DMS114 treated with DMSO at 0.1 percent for 48 hours (cell line): ENCODE data around the gene PCDHB11.
"Not testable (repeated sequence)": the region's sequence is repeated elsewhere in the genome, so short reads cannot be mapped to it uniquely, and the experiment has no call there.

Experiments
- DNase-seq: peaks from one replicate; lab custom pipeline; 2025; ENCODE audit not compliant: unreplicated experiment; lab: John Stamatoyannopoulos, UW

PCDHB11 gene

GRCh38 chr5:141236516-141237313 is 37.3 kb downstream of the PCDHB11 start:
- no peak for DNase-seq

DNA sequence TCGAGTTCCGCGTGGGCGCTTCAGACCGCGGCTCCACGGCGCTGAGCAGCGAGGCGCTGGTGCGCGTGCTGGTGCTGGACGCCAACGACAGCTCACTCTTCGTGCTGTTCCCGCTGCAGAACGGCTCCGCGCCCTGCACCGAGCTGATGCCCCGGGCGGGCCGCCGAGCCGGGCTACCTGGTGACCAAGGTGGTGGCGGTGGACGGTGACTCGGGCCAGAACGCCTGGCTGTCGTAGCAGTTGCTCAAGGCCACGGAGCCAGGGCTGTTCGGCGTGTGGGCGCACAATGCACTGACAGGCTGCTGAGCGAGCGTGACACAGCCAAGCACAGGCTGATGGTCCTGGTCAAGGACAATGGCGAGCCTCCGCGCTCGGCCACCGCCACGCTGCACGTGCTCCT is 42.1 kb downstream of the PCDHB11 start:
- DNase-seq = no peak

DNA sequence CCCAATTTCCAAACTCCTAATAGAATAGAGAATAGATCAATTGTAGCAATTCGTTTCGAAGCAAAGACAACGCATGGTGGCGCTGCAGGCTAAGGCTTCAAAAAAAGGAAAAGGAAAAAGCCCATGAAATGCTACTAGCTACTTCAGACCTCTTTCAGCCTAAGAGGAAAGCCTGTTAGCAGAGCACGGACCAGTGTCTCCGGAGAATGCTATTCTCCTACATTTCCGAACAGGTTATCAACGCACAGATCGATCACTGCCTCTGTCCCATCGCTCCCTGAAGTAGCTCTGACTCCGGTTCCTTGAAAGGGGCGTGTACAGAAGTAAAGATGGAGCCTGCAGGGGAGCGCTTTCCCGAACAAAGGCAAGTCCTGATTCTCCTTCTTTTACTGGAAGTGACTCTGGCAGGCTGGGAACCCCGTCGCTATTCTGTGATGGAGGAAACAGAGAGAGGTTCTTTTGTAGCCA is 45.9 kb downstream of the PCDHB11 start, which contains the start of gene PCDHB15:
TSS of gene PCDHB15 (plus strand) at position 146 of the 468 bp plus-strand sequence. CDS start at position 330, 184 bp downstream.
- DNase-seq = no peak

GRCh38 chr5:141246971-141247370 is 47.5 kb downstream of the PCDHB11 start:
- DNase-seq = not testable (repeated sequence)

DNA sequence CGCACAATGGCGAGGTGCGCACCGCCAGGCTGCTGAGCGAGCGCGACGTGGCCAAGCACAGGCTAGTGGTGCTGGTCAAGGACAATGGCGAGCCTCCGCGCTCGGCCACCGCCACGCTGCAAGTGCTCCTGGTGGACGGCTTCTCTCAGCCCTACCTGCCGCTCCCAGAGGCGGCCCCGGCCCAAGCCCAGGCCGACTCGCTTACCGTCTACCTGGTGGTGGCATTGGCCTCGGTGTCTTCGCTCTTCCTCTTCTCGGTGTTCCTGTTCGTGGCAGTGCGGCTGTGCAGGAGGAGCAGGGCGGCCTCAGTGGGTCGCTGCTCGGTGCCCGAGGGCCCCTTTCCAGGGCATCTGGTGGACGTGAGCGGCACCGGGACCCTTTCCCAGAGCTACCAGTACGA is 48.0 kb downstream of the PCDHB11 start:
- DNase-seq = not testable (repeated sequence)

- DNase-seq = no peak
Measured at GRCh38 chr5:141250576-141250975, 51.1 kb downstream of the PCDHB11 start.
